WTC11 (cell line): ENCODE measurements around the gene NSFL1C.

Experiments used
- CTCF ChIP-seq: fragments of 200-600 bp; IDR thresholded peaks from 2 replicates; pipeline ENCODE4 v1.8.0; 2022; ENCODE audit warnings: antibody characterized with exemption
- ETV6 ChIP-seq: sonication (generic); formaldehyde crosslinking; IDR thresholded peaks from 2 replicates; pipeline ENCODE4 v1.8.1; 2022; ENCODE audit warnings: mild to moderate bottlenecking, missing genetic modification reagents
- JUN ChIP-seq: sonication (generic); formaldehyde crosslinking; IDR thresholded peaks from 2 replicates; pipeline ENCODE4 v1.8.0; 2023; ENCODE audit warnings: mild to moderate bottlenecking, missing genetic modification reagents
- NFE2L1 ChIP-seq: sonication (generic); formaldehyde crosslinking; IDR thresholded peaks from 2 replicates; pipeline ENCODE4 v1.8.1; 2023; ENCODE audit warnings: missing genetic modification reagents
- PREB ChIP-seq: sonication (generic); formaldehyde crosslinking; IDR thresholded peaks from 2 replicates; pipeline ENCODE4 v1.8.1; 2022; ENCODE audit warnings: mild to moderate bottlenecking, missing genetic modification reagents, moderate library complexity, borderline replicate concordance

DNA sequence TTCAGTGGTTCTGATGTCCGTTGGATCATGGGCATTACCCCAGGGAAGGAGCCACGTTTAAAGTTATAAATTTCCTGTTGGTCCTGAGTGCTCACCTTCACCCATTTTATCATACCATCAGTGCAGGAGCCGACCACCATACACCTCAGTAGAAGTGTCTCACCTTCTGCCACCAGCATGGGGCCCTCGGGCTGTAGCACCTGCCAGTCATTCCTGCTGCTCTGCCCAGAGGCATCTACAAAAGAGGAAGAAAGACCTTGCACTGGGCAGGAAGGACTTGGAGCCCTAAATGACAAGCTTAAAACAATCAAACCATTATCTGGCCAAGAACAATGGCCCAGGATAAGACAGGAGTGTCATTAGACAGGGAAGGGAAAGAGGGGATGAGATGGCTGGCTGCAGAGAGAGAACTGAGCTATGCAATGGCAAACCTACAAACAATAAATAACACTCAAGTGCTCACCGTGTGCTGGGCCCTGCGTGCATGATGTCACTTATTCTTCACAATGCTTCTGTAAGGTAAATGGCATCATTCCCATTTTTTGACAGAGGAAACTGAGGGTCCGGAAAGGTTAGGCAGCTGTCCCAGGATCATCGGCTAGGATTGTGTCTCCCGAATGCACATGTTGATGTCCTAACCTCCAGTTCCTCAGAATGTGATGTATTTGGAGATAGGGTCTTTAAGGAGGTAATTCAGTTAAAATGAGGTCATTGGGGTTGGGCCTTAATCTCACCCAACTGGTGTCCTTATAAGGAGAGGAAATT, 13.4 kb upstream of the NSFL1C start:
- no peak for TF ChIP-seq PREB (CRISPR knock-in tag)
- no peak for TF ChIP-seq NFE2L1 (CRISPR knock-in tag)
- no peak for TF ChIP-seq CTCF
- TF ChIP-seq ETV6 (CRISPR knock-in tag) = no peak
- no peak for TF ChIP-seq JUN (CRISPR knock-in tag)
